GM12864 (cell line): Measurements from ENCODE around the gene GMDS.

Source experiments
- DNase-seq: peaks from one replicate; pipeline ENCODE4 v3.0.0-alpha.2; 2011; ENCODE audit warnings: low read depth
- H3K4me3 ChIP-seq: 2 replicates; pipeline ENCODE4 v1.5.1; 2011; ENCODE audit warnings: mild to moderate bottlenecking, low read depth, low read length, control low read depth
- TF ChIP-seq, protein P1 (sequence below): IDR thresholded peaks from 2 replicates; pipeline ENCODE4 v1.5.1; 2011; ENCODE audit warnings: low read depth, mild to moderate bottlenecking, moderate library complexity, low read length, control low read depth, inconsistent platforms; ENCODE audit errors: missing control alignments

The GMDS gene

DNA sequence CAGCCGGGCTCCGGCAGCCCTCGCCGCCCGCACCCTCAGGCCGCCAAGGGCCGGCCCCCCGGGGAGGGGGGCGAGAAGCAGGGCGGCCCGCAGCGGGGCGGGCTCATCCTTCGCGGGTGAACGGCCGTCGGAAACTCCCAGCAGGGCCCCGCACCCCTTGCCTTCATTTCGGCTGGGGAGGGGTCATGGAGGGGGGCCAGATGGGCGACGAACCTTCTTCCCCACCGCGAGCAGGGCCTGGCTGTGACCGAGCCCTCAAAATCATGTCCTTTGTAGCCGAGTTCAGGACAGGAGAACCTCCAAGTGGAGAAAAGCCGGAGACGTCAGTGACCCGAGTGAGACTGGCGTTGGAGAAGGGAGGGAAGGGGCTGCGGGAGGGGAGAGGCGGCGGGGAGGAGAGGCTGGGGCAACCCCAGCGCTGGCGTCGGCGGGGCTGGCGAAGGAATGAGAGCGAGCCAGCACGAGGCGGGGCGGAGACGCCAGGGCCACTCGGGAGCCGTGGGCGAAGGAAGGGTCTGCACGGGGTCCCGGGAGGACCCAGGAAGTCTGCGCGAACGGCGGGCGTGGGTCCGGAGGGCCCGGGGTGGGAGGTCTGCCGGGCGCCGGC lies 636.3 kb downstream of the GMDS start:
- no peak for DNase-seq
- TF ChIP-seq, protein P1, sequence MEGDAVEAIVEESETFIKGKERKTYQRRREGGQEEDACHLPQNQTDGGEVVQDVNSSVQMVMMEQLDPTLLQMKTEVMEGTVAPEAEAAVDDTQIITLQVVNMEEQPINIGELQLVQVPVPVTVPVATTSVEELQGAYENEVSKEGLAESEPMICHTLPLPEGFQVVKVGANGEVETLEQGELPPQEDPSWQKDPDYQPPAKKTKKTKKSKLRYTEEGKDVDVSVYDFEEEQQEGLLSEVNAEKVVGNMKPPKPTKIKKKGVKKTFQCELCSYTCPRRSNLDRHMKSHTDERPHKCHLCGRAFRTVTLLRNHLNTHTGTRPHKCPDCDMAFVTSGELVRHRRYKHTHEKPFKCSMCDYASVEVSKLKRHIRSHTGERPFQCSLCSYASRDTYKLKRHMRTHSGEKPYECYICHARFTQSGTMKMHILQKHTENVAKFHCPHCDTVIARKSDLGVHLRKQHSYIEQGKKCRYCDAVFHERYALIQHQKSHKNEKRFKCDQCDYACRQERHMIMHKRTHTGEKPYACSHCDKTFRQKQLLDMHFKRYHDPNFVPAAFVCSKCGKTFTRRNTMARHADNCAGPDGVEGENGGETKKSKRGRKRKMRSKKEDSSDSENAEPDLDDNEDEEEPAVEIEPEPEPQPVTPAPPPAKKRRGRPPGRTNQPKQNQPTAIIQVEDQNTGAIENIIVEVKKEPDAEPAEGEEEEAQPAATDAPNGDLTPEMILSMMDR, result no peak
- H3K4me3 ChIP-seq, result peak overlapping the region; percentile 68

DNA sequence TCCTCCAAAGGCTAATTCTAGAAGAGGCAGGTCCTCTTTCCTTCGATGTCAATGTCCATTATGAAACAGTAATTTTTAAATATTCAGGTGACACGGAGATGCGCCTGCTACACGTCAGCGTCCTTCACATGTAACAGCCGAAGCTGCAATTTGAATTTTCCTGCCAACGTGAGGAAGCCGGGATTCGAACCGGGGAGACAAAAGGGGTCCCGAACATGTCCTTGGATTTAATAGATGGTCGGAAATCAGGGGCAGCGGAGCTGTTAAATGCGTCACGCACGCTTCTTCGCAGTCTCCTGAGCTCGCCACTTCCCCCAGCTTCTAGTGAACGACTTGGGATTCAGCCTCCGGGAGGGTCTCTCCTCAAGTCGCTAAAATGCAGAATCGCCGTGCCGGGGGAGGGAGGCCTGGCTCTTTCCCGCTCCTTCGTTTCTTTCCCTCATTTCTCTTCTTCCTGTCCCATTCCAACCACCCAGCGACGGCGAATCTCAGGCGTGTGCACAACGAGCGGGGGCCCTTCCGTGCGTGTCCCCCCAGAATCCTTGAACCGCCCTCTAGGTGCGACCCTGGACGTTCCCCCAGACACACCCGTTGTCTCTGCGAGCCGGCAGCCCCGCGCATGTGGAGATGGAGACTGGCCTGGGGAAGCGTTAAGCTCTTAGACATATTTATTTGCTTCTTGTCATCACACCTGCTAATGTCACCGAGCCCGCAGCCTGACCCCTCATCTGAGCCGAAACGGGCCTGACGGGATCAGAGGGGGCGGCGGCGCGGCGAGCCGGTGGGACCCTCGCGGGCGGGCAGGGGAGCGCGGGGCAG lies 637.0 kb downstream of the GMDS start:
- no peak overlapping the region; the same call in 1 of the 2 replicates for H3K4me3 ChIP-seq
- TF ChIP-seq, protein P1, result no peak
- no peak for DNase-seq

DNA sequence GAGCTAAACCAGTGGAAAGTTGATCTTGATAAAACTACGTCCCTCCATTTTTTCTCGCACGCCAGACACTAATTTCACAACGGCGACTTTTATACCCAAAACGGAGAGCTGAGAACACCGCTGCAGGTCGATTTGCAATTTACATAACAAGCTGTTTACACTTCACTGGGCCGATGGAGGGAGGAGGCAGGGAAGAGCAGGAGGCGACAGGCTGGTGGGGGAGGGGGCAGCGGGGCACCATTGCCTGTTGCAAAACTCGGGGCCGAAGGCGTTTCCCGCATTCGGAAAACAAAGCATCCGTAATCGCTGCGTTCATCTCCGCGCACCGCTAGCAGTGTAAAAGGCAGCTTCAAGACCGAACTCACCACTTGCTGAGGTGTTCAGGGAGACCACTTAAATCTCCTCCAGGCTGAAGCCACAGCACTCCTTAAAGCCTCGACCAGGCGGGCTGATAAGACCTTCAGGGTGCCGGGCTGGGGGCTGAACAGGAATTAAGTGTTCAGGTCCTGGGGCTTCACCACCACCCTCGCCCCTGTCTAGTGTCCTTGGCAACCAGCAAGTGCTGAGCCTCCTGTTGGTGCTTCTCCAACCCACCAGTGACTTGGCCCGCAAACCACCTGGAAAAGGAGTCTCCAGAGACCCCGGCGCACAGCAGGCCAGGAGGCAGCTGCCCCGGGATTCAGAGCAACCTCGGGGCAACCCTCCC lies 637.7 kb downstream of the GMDS start:
- TF ChIP-seq, protein P1, result no peak
- no peak for DNase-seq
- H3K4me3 ChIP-seq, result peak overlapping the region; percentile 10

DNA sequence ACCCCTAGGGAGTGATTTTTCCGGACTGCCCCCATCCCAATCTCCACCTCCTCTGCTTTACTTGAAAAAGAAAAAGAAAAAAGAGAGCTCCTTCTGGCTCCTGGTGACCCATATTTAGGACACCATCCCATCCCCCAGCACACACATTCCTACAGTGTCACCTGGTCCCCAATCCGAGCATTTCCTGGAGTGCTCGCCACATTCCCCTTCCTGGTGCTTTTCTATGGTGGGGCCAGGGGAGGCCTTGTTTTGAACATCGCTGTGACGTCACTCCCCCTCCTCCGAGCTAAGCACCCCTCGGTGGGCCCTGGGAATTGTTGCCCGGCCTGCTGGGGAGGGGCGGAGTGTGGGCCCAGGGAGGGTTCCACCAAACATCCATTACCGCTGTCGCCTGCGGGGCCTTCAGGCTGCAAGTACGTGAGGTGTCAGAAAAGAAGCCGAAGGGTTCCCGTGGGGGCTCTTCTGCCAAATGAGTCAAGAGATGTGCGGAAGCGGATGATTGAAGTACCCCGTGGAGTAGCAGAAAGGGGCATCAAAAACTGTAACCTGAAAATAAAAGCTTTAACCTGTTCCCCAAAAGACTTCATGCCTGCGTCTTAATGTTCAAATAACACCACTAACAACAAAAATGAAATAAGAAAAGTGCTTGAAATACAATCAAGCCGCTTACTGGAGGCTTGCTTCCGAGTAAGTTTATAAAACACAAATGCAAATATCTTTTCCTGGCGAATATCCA lies 638.5 kb downstream of the GMDS start:
- DNase-seq, result no peak
- H3K4me3 ChIP-seq, result no peak overlapping the region; the same call in 1 of the 2 replicates
- TF ChIP-seq, protein P1, result no peak

DNA sequence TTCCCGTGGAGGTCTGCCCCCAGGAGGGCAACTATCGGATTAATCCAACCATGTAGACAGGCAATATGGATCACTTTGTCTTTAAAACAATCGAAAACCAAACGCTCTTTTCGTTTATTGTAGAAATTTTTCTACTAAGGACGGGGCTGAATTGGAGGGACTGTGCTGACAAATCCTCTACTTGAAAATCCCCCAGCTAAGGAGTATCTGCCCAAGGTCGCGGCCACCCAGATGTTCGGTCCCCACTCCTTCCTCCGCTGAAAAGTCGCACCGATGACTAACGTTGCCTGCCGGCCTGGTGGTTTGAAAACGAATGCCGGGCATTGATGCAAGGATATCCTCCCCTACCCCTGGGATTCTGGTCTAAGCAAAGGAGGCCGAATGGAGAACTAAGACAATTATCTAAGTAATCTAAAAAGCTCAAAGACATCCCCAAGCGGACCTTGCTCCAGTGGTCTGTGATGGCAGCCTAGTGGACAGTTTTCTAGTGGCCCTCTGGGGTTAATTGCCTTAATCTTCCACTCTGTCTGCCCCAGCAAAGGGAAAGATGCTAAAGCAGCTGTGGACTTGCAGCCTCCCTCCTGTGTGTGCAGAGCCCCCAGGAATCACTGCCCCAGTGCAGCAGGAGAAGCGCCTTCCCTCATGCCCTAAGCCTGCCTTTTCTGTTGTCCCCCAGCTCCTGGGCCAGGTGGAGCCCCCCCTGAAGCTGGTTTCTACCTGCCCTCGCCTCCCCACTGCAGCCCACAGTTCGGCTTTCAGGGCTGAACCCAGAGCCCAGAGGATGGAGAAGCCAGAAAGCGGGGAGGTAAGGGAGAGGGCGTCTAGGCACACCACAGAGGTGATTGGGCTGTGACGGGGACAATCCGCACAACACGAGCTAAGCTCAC lies 639.3 kb downstream of the GMDS start:
- DNase-seq, result no peak
- TF ChIP-seq, protein P1, result no peak
- no peak overlapping the region for H3K4me3 ChIP-seq
